ENCODE results near the gene MEF2C. TPM values are rescaled to one million over a fixed set of nuclear protein-coding genes. Genes with fewer than 3 reads are reported as not detected.

Gene MEF2C
- polyA plus RNA-seq, 1 donor (not counting 4 experiments of a cell fraction or from before 2014, with no cell fraction given): 0.10 TPM

- Histone ChIP-seq H3K4me3 (ENCODE audit: control insufficient read depth in 2 of 3, extremely low read depth in 1 of 3, insufficient read depth in 2 of 3, low read depth in 1 of 3, low read length in 3 of 3) (no peak overlapping the region), H2AFZ (ENCODE audit: control insufficient read depth, low read length) (no peak overlapping the region), H3K4me2 (ENCODE audit: control insufficient read depth, extremely low read depth, insufficient read depth, low read depth, low read length) (no peak overlapping the region), H4K20me1 (ENCODE audit: control insufficient read depth, extremely low read depth, insufficient read depth, low read length) (no peaks in the 10 kb centered on the region), H3K9me3 (ENCODE audit: control insufficient read depth, low read depth, low read length) (no peaks in the 10 kb centered on the region), H3K27ac (ENCODE audit: control insufficient read depth, insufficient read depth, low read length) (no peak overlapping the region), H3K36me3 (ENCODE audit: control insufficient read depth in 2 of 2, extremely low read depth in 1 of 2, insufficient read depth in 2 of 2, low read length in 2 of 2) (no peaks in the 10 kb centered on the region), H3K9ac (ENCODE audit: control insufficient read depth, extremely low read depth, insufficient read depth, low read length) (no peak overlapping the region), H3K79me2 (ENCODE audit: control insufficient read depth, insufficient read depth, low read length) (no peaks in the 10 kb centered on the region), H3K27me3 (ENCODE audit: control insufficient read depth, extremely low read depth, insufficient read depth, low read length) (peaks cover 38% of the 10 kb centered on the region), H3K9me1 (ENCODE audit: control insufficient read depth, extremely low read depth, insufficient read depth, low read length) (no peaks in the 10 kb centered on the region), H3K4me1 (ENCODE audit: control insufficient read depth, extremely low read depth, insufficient read depth, low read length) (peaks cover 12% of the 10 kb centered on the region)
- FAIRE-seq: no peak
- no peak for DNase-seq (ENCODE audit: low read depth, low spot score)
- dilution Hi-C loops (cut with MboI; ENCODE audit: extremely low pct_ligation_motif_present, low sequenced_read_pairs): no loop called here
- no peak for TF ChIP-seq EZH2 (IDR thresholded peaks at IDR 0.05; ENCODE audit: low read length)
- no peak for TF ChIP-seq CTCF (optimal IDR thresholded peaks at IDR 0.05 in 1 of 3, IDR thresholded peaks at IDR 0.05 in 1 of 3, conservative IDR thresholded peaks at IDR 0.05 in 1 of 3; ENCODE audit: extremely low read depth in 1 of 3, insufficient read depth in 2 of 3, low read length in 3 of 3)
These were observed 4.4 kb upstream of the MEF2C start for GRCh38 chr5:88887342-88887741.

DNA sequence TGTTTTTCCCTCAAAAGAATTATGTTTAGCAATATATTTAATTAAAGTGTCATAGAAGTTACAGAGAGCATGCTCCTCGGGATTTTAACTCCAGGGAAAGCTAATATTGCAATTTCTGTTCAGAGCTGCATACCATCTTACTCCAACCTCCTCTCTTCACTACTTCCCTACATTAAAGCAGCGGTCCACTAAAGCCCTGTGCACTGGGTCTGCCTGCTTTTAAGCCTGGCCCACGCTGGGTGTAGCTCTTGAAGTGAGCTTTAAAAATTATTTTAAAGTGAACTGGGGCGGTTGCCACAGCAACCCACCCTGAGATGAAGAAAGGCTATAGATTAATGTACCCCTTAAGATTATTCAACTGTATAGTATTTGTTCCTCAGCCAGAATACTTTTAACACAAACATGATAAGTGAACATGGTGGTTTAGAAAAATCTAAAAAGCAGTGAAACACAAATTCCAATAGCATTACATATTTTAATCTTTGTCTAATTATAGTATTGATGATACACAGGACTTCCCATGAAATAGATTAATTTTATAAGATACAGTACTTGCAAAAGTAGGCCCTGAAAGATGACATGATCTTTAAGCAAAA is 3.9 kb upstream of the MEF2C start:
- no peak overlapping the region for H3K27ac ChIP-seq (ENCODE audit: control insufficient read depth, insufficient read depth, low read length)
- FAIRE-seq: no peak

More for the DNA sequence above, 3.9 kb upstream of the MEF2C start:
- no peaks in the 10 kb centered on the region for H3K79me2 ChIP-seq (ENCODE audit: control insufficient read depth, insufficient read depth, low read length)
- no peak overlapping the region for H2AFZ ChIP-seq (ENCODE audit: control insufficient read depth, low read length)
- DNase-seq (ENCODE audit: low read depth, low spot score): no peak
- dilution Hi-C loops (cut with MboI; ENCODE audit: extremely low pct_ligation_motif_present, low sequenced_read_pairs): no loop called here
- H3K4me2 ChIP-seq (ENCODE audit: control insufficient read depth, extremely low read depth, insufficient read depth, low read depth, low read length): no peak overlapping the region
- H3K9ac ChIP-seq (ENCODE audit: control insufficient read depth, extremely low read depth, insufficient read depth, low read length): no peak overlapping the region
- TF ChIP-seq CTCF (optimal IDR thresholded peaks at IDR 0.05 in 1 of 3, IDR thresholded peaks at IDR 0.05 in 1 of 3, conservative IDR thresholded peaks at IDR 0.05 in 1 of 3; ENCODE audit: extremely low read depth in 1 of 3, insufficient read depth in 2 of 3, low read length in 3 of 3): no peak
- no peak for TF ChIP-seq EZH2 (IDR thresholded peaks at IDR 0.05; ENCODE audit: low read length)
- peaks cover 42% of the 10 kb centered on the region for H3K27me3 ChIP-seq (ENCODE audit: control insufficient read depth, extremely low read depth, insufficient read depth, low read length)
- peaks cover 12% of the 10 kb centered on the region for H3K4me1 ChIP-seq (ENCODE audit: control insufficient read depth, extremely low read depth, insufficient read depth, low read length)
- H3K36me3 ChIP-seq (ENCODE audit: control insufficient read depth in 2 of 2, extremely low read depth in 1 of 2, insufficient read depth in 2 of 2, low read length in 2 of 2): no peaks in the 10 kb centered on the region
- H3K9me1 ChIP-seq (ENCODE audit: control insufficient read depth, extremely low read depth, insufficient read depth, low read length): no peaks in the 10 kb centered on the region
- H3K9me3 ChIP-seq (ENCODE audit: control insufficient read depth, low read depth, low read length): no peaks in the 10 kb centered on the region
- H3K4me3 ChIP-seq (ENCODE audit: control insufficient read depth in 2 of 3, extremely low read depth in 1 of 3, insufficient read depth in 2 of 3, low read depth in 1 of 3, low read length in 3 of 3): no peak overlapping the region
- H4K20me1 ChIP-seq (ENCODE audit: control insufficient read depth, extremely low read depth, insufficient read depth, low read length): no peaks in the 10 kb centered on the region

Measured in keratinocyte (primary cell).